ENCODE measurements around the gene PCGF2. TPM values are rescaled to one million over a fixed set of nuclear protein-coding genes. Genes with fewer than 3 reads are reported as not detected.

Gene PCGF2
- total RNA-seq, 4 donors from 2014 or later, result 3.2 to 17.0 (median 6.1) TPM

GRCh38 chr17:38710604-38710962 lies 37.6 kb downstream of the PCGF2 start:
- DNase-seq (ENCODE audit: low spot score), result no peak
- no peak for ATAC-seq (ENCODE audit: low FRiP score)

GRCh38 chr17:38709864-38710603 lies 38.1 kb downstream of the PCGF2 start:
- DNase-seq (ENCODE audit: low spot score) (no peak), ATAC-seq (ENCODE audit: low FRiP score) (no peak)
- TF ChIP-seq CTCF (IDR thresholded peaks at IDR 0.05), result no peak

More at GRCh38 chr17:38710604-38710962, 37.6 kb downstream of the PCGF2 start:
- TF ChIP-seq CTCF (IDR thresholded peaks at IDR 0.05), result no peak

GRCh38 chr17:38709104-38709820 lies 38.9 kb downstream of the PCGF2 start:
- TF ChIP-seq CTCF (IDR thresholded peaks at IDR 0.05), result no peak
- no peak for DNase-seq (ENCODE audit: low spot score)
- ATAC-seq (ENCODE audit: low FRiP score), result no peak

GRCh38 chr17:38707678-38708351 lies 40.3 kb downstream of the PCGF2 start:
- DNase-seq (ENCODE audit: low spot score) (no peak), ATAC-seq (ENCODE audit: low FRiP score) (no peak)
- TF ChIP-seq CTCF (IDR thresholded peaks at IDR 0.05), result no peak

GRCh38 chr17:38706505-38707216 lies 41.5 kb downstream of the PCGF2 start:
- no peak for TF ChIP-seq CTCF (IDR thresholded peaks at IDR 0.05)
- no peak for DNase-seq (ENCODE audit: low spot score)
- ATAC-seq (ENCODE audit: low FRiP score), result no peak

GRCh38 chr17:38705803-38706504 lies 42.2 kb downstream of the PCGF2 start:
- TF ChIP-seq CTCF (IDR thresholded peaks at IDR 0.05), result no peak
- DNase-seq (ENCODE audit: low spot score), result no peak

More at GRCh38 chr17:38705803-38706504, 42.2 kb downstream of the PCGF2 start:
- ATAC-seq (ENCODE audit: low FRiP score), result no peak

Data from omental fat pad (tissue), 4 donors.